Measurements from ENCODE around the gene CCR5AS.

CCR5AS gene

DNA sequence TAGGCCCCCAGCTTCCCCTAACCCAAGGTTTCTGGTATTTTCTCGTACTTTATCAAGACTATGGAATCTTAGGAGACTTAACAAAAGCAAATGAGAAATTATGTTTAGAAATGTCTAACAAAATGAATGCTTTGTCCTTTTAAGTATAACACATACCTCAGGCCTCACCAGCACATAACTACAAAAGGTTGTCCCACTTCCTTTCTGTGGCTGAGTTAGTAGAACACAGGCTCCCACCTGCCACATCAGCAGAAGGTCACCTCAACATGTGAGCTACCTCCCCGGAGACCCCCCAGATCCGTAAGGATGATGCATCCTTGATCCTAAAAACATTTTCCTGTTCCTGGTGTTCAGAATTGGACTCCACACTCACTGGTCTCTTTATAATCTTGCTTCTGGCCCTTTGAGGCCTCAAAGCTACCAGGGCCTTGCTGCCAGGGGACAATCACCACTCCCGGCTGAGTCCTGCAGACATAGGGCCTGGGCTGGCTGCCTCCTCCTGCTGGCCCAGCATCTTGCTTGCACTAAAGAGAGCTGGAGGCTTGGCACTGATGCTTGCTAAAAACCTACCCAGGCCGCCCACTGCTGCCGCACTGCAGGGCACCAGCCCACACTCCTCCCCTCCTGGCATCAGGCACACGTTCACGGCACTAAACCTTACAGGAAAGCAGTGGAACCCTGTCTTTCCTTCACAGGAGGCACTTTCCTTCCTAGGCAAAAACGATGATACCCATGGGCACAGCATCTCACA lies 3.0 kb upstream of the CCR5AS start:
- Histone ChIP-seq H3K4me3 (no peak overlapping the region), H3K9ac (no peak overlapping the region), H3K79me2 (ENCODE audit: insufficient read depth) (no peaks in the 10 kb centered on the region), H3F3A (ENCODE audit: insufficient read depth) (no peaks in the 10 kb centered on the region), H3K27ac (no peak overlapping the region), H3K27me3 (replicated peaks; ENCODE audit: insufficient read depth) (peaks cover 20% of the 10 kb centered on the region), H3K4me1 (ENCODE audit: insufficient read depth) (peaks cover 15% of the 10 kb centered on the region), H3K9me3 (ENCODE audit: low read depth) (no peaks in the 10 kb centered on the region), H4K20me1 (ENCODE audit: insufficient read depth) (no peaks in the 10 kb centered on the region), H3K4me2 (ENCODE audit: unreplicated experiment) (no peak overlapping the region), H3K9me2 (ENCODE audit: insufficient read depth) (no peaks in the 10 kb centered on the region), H2AFZ (no peak overlapping the region), H3K36me3 (ENCODE audit: low read depth) (no peaks in the 10 kb centered on the region)
- in situ Hi-C loops (cut with MboI), result no loop called here
- TF ChIP-seq EZH2 (IDR thresholded peaks at IDR 0.05; ENCODE audit: insufficient read depth, poor library complexity, severe bottlenecking), result no peak
- no peak for TF ChIP-seq EZH2phosphoT487 (IDR thresholded peaks at IDR 0.05; ENCODE audit: insufficient read depth, low read depth)
- no peak for DNase-seq
- 85 to 90% methylated on average over 9 of the region's 9 CpGs for WGBS, 2 experiments (ENCODE audit: low coverage in 1 of 2, low lambda C conversion rate in 2 of 2, missing lambda C conversion rate in 2 of 2)

DNA sequence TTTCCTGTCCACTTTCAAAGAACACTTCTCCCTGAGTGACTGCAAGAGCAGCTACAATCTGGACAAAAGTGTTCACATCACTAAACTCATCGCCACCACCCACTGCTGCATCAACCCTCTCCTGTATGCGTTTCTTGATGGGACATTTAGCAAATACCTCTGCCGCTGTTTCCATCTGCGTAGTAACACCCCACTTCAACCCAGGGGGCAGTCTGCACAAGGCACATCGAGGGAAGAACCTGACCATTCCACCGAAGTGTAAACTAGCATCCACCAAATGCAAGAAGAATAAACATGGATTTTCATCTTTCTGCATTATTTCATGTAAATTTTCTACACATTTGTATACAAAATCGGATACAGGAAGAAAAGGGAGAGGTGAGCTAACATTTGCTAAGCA lies 2.0 kb upstream of the CCR5AS start:
- Histone ChIP-seq H3K9me2 (ENCODE audit: insufficient read depth) (no peaks in the 10 kb centered on the region), H3K27me3 (replicated peaks; ENCODE audit: insufficient read depth) (peaks cover 27% of the 10 kb centered on the region), H3K27ac (no peak overlapping the region), H3F3A (ENCODE audit: insufficient read depth) (no peaks in the 10 kb centered on the region), H3K4me2 (ENCODE audit: unreplicated experiment) (no peak overlapping the region), H3K36me3 (ENCODE audit: low read depth) (no peaks in the 10 kb centered on the region), H3K9me3 (ENCODE audit: low read depth) (no peaks in the 10 kb centered on the region), H3K9ac (no peak overlapping the region), H3K4me3 (no peak overlapping the region), H3K4me1 (ENCODE audit: insufficient read depth) (peaks cover 15% of the 10 kb centered on the region), H2AFZ (no peak overlapping the region), H4K20me1 (ENCODE audit: insufficient read depth) (no peaks in the 10 kb centered on the region), H3K79me2 (ENCODE audit: insufficient read depth) (no peaks in the 10 kb centered on the region)
- in situ Hi-C loops (cut with MboI), result no loop called here
- 93 to 94% methylated on average over 7 of the region's 7 CpGs for WGBS, 2 experiments (ENCODE audit: low coverage in 1 of 2, low lambda C conversion rate in 2 of 2, missing lambda C conversion rate in 2 of 2)
- DNase-seq, result no peak
- TF ChIP-seq EZH2phosphoT487 (IDR thresholded peaks at IDR 0.05; ENCODE audit: insufficient read depth, low read depth), result no peak
- no peak for TF ChIP-seq EZH2 (IDR thresholded peaks at IDR 0.05; ENCODE audit: insufficient read depth, poor library complexity, severe bottlenecking)

DNA sequence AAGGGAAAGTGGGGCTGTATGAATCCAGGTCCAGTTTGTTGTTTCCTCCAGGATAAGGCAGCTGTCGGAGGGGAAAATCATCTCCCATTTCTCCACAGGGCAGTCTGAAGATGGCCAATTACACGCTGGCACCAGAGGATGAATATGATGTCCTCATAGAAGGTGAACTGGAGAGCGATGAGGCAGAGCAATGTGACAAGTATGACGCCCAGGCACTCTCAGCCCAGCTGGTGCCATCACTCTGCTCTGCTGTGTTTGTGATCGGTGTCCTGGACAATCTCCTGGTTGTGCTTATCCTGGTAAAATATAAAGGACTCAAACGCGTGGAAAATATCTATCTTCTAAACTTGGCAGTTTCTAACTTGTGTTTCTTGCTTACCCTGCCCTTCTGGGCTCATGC lies 1.1 kb upstream of the CCR5AS start:
- Histone ChIP-seq H3K79me2 (ENCODE audit: insufficient read depth) (no peaks in the 10 kb centered on the region), H3K4me3 (0 out of 2 replicates have a peak overlapping the region, but pooled peaks have one; percentile 41), H3K9ac (peak overlapping the region; percentile 36; the same call in 1 of the 2 replicates)

GRCh38 chr3:46406443-46406787 lies 451 bp downstream of the CCR5AS start:
- no peaks in the 10 kb centered on the region for H3F3A ChIP-seq (ENCODE audit: insufficient read depth)
- H4K20me1 ChIP-seq (ENCODE audit: insufficient read depth), result no peaks in the 10 kb centered on the region
- H3K9me3 ChIP-seq (ENCODE audit: low read depth), result no peaks in the 10 kb centered on the region
- no peaks in the 10 kb centered on the region for H3K36me3 ChIP-seq (ENCODE audit: low read depth)
- no peak overlapping the region for H3K4me3 ChIP-seq
- WGBS, 2 experiments (ENCODE audit: low coverage in 1 of 2, low lambda C conversion rate in 2 of 2, missing lambda C conversion rate in 2 of 2), result 50 to 52% methylated on average over 4 of the region's 4 CpGs
- H3K4me1 ChIP-seq (ENCODE audit: insufficient read depth), result peaks cover 15% of the 10 kb centered on the region
- no peak overlapping the region for H2AFZ ChIP-seq
- TF ChIP-seq EZH2phosphoT487 (IDR thresholded peaks at IDR 0.05; ENCODE audit: insufficient read depth, low read depth) (no peak), EZH2 (IDR thresholded peaks at IDR 0.05; ENCODE audit: insufficient read depth, poor library complexity, severe bottlenecking) (no peak)
- no peaks in the 10 kb centered on the region for H3K9me2 ChIP-seq (ENCODE audit: insufficient read depth)
- DNase-seq, result no peak
- no peaks in the 10 kb centered on the region for H3K79me2 ChIP-seq (ENCODE audit: insufficient read depth)
- H3K4me2 ChIP-seq (ENCODE audit: unreplicated experiment), result no peak overlapping the region
- no peak overlapping the region for H3K27ac ChIP-seq
- no peak overlapping the region for H3K9ac ChIP-seq
- peaks cover 29% of the 10 kb centered on the region; the same call in 1 of the 2 replicates for H3K27me3 ChIP-seq (replicated peaks; ENCODE audit: insufficient read depth)
- in situ Hi-C loops (cut with MboI), result no loop called here

More for the DNA sequence above, 1.1 kb upstream of the CCR5AS start:
- in situ Hi-C loops (cut with MboI), result no loop called here
- Histone ChIP-seq H3K4me2 (ENCODE audit: unreplicated experiment) (peak overlapping the region; percentile 40), H3K9me3 (ENCODE audit: low read depth) (no peaks in the 10 kb centered on the region), H3K27me3 (replicated peaks; ENCODE audit: insufficient read depth) (peaks cover 33% of the 10 kb centered on the region), H2AFZ (peak overlapping the region; percentile 21), H3K4me1 (ENCODE audit: insufficient read depth) (peaks cover 15% of the 10 kb centered on the region), H3K9me2 (ENCODE audit: insufficient read depth) (no peaks in the 10 kb centered on the region), H4K20me1 (ENCODE audit: insufficient read depth) (no peaks in the 10 kb centered on the region), H3K27ac (no peak overlapping the region), H3F3A (ENCODE audit: insufficient read depth) (no peaks in the 10 kb centered on the region), H3K36me3 (ENCODE audit: low read depth) (no peaks in the 10 kb centered on the region)
- TF ChIP-seq EZH2 (IDR thresholded peaks at IDR 0.05; ENCODE audit: insufficient read depth, poor library complexity, severe bottlenecking), result no peak
- DNase-seq, result peak; percentile 48
- 19 to 22% methylated on average over 7 of the region's 7 CpGs for WGBS, 2 experiments (ENCODE audit: low coverage in 1 of 2, low lambda C conversion rate in 2 of 2, missing lambda C conversion rate in 2 of 2)

All from GM23248 (cell line).